NCI-H345 treated with DMSO at 0.1 percent for 48 hours (cell line): ENCODE data around the gene PSTPIP1.

ENCODE experiments used
- DNase-seq: peaks from one replicate; lab custom pipeline; 2025; ENCODE audit not compliant: unreplicated experiment; lab: John Stamatoyannopoulos, UW

Gene PSTPIP1

GRCh38 chr15:77039217-77039533 is 44.2 kb downstream of the PSTPIP1 start:
- DNase-seq = no peak

GRCh38 chr15:77039848-77040247 is 44.9 kb downstream of the PSTPIP1 start:
- DNase-seq = no peak

GRCh38 chr15:77040673-77041072 is 45.7 kb downstream of the PSTPIP1 start:
- DNase-seq = no peak

- no peak for DNase-seq
These were observed 47.5 kb downstream of the PSTPIP1 start for GRCh38 chr15:77042245-77042919.

GRCh38 chr15:77042955-77043920 is 48.3 kb downstream of the PSTPIP1 start:
- DNase-seq = no peak

GRCh38 chr15:77044228-77045042 is 49.5 kb downstream of the PSTPIP1 start:
- no peak for DNase-seq

GRCh38 chr15:77045985-77046384 is 51.1 kb downstream of the PSTPIP1 start:
- DNase-seq = no peak

- DNase-seq = no peak
These were observed 51.9 kb downstream of the PSTPIP1 start for GRCh38 chr15:77046704-77047412.

- DNase-seq = no peak
These were observed 53.4 kb downstream of the PSTPIP1 start for GRCh38 chr15:77048135-77048876.

- no peak for DNase-seq
These were observed 57.6 kb downstream of the PSTPIP1 start for GRCh38 chr15:77052556-77052955.

GRCh38 chr15:77053709-77054108 is 58.8 kb downstream of the PSTPIP1 start:
- no peak for DNase-seq

GRCh38 chr15:77057072-77057471 is 62.1 kb downstream of the PSTPIP1 start:
- DNase-seq = no peak

- no peak for DNase-seq
These were observed 62.8 kb downstream of the PSTPIP1 start for GRCh38 chr15:77057685-77058084.

GRCh38 chr15:77058468-77058867 is 63.5 kb downstream of the PSTPIP1 start:
- no peak for DNase-seq

- DNase-seq = no peak
These were observed 64.9 kb downstream of the PSTPIP1 start for GRCh38 chr15:77059786-77060361.

- DNase-seq = no peak
These were observed 65.6 kb downstream of the PSTPIP1 start for GRCh38 chr15:77060546-77060945.

GRCh38 chr15:77063249-77063648 is 68.3 kb downstream of the PSTPIP1 start:
- no peak for DNase-seq

- DNase-seq = no peak
These were observed 69.1 kb downstream of the PSTPIP1 start for GRCh38 chr15:77064063-77064462.

- DNase-seq = no peak
These were observed 69.8 kb downstream of the PSTPIP1 start for GRCh38 chr15:77064539-77065308.
